DOHH2 (cell line): ENCODE data around the gene BRD2.

Source experiments
- H3F3A ChIP-seq: fragments of 200-600 bp; sonication (generic), shearing (Covaris generic); 2 replicates; pipeline ENCODE4 v1.6.0; 2016; ENCODE audit warnings: antibody characterized with exemption, mild to moderate bottlenecking; ENCODE audit not compliant: control insufficient read depth, insufficient read depth
- H3K27ac ChIP-seq: fragments of 200-600 bp; sonication (generic); 2 replicates; pipeline ENCODE4 v1.5.1; 2014; ENCODE audit warnings: low read depth, mild to moderate bottlenecking, low read length, moderate library complexity
- H3K27me3 ChIP-seq: fragments of 200-600 bp; sonication (generic); 2 replicates; pipeline ENCODE4 v1.6.1; 2014; ENCODE audit warnings: mild to moderate bottlenecking, low read length, mixed read lengths; ENCODE audit not compliant: control insufficient read depth
- H3K36me3 ChIP-seq: fragments of 200-600 bp; sonication (generic); 2 replicates; pipeline ENCODE4 v1.6.1; 2014; ENCODE audit warnings: mild to moderate bottlenecking, low read length, moderate library complexity, mixed read lengths; ENCODE audit not compliant: control insufficient read depth
- H3K4me1 ChIP-seq: fragments of 200-600 bp; sonication (generic); 2 replicates; pipeline ENCODE4 v1.6.1; 2014; ENCODE audit warnings: mild to moderate bottlenecking, low read length, mixed read lengths; ENCODE audit not compliant: control insufficient read depth
- H3K4me2 ChIP-seq: fragments of 200-600 bp; sonication (generic); 2 replicates; pipeline ENCODE4 v1.6.0; 2014; ENCODE audit warnings: mild to moderate bottlenecking, low read length, moderate library complexity
- H3K4me3 ChIP-seq: fragments of 200-600 bp; sonication (generic); 2 replicates; pipeline ENCODE4 v1.5.1; 2014; ENCODE audit warnings: mild to moderate bottlenecking, low read length, mixed read lengths
- H3K79me2 ChIP-seq: fragments of 200-600 bp; sonication (generic); 2 replicates; pipeline ENCODE4 v1.6.1; 2014; ENCODE audit warnings: mild to moderate bottlenecking, low read length, mixed read lengths; ENCODE audit not compliant: control insufficient read depth
- H3K9me2 ChIP-seq: fragments of 200-600 bp; sonication (generic); replicated peaks from 2 replicates; pipeline ENCODE4 v1.6.1; 2014; ENCODE audit warnings: mild to moderate bottlenecking, low read length, mixed read lengths; ENCODE audit not compliant: control insufficient read depth
- H3K9me3 ChIP-seq: fragments of 200-600 bp; sonication (generic); 2 replicates; pipeline ENCODE4 v1.6.1; 2014; ENCODE audit warnings: antibody characterized with exemption, low read length, mixed read lengths; ENCODE audit not compliant: control insufficient read depth, insufficient read depth
- H4K20me1 ChIP-seq: fragments of 200-600 bp; sonication (generic); 2 replicates; pipeline ENCODE4 v1.6.0; 2014; ENCODE audit warnings: low read depth, mild to moderate bottlenecking, antibody characterized with exemption, low read length, moderate library complexity; ENCODE audit not compliant: control insufficient read depth, insufficient read depth
- CTCF ChIP-seq: fragments of 200-600 bp; sonication (generic); IDR thresholded peaks from one replicate; pipeline ENCODE4 v1.5.1; 2014; ENCODE audit warnings: antibody characterized with exemption, mild to moderate bottlenecking, low read depth, low read length; ENCODE audit not compliant: poor library complexity, severe bottlenecking
- EZH2phosphoT487 ChIP-seq: fragments of 200-600 bp; sonication (generic); IDR thresholded peaks from 2 replicates; pipeline ENCODE4 v1.6.1; 2017; ENCODE audit warnings: borderline replicate concordance, mild to moderate bottlenecking, antibody characterized with exemption, low read length, moderate library complexity, mixed read lengths

The BRD2 gene

GRCh38 chr6:32950449-32950848 is 17.9 kb upstream of the BRD2 start:
- H3K4me1 ChIP-seq: peaks cover 93% of the 10 kb centered on the region
- peak overlapping the region; percentile 86 for H3K4me3 ChIP-seq
- H4K20me1 ChIP-seq: no peaks in the 10 kb centered on the region
- H3K4me2 ChIP-seq: peak overlapping the region; percentile 90
- H3F3A ChIP-seq: peaks cover 40% of the 10 kb centered on the region
- H3K27me3 ChIP-seq: no peaks in the 10 kb centered on the region
- TF ChIP-seq CTCF (no peak), EZH2phosphoT487 (no peak)
- H3K9me3 ChIP-seq: peaks cover 8% of the 10 kb centered on the region; the same call in 1 of the 2 replicates
- peak overlapping the region; percentile 27 for H3K27ac ChIP-seq
- H3K36me3 ChIP-seq: peaks cover 38% of the 10 kb centered on the region
- peaks cover 57% of the 10 kb centered on the region for H3K79me2 ChIP-seq
- H3K9me2 ChIP-seq: no peaks in the 10 kb centered on the region

- peak within 1 kb of the TSS; percentile 86 for H3K4me3 ChIP-seq
- no peaks in the 10 kb centered on the region for H3K9me2 ChIP-seq
- peak within 1 kb of the TSS; percentile 84 for H3K27ac ChIP-seq
- H3K4me2 ChIP-seq: peak within 1 kb of the TSS; percentile 90
- H3K27me3 ChIP-seq: no peaks in the 10 kb centered on the region
- peaks cover 50% of the 10 kb centered on the region for H3K79me2 ChIP-seq
- H3K36me3 ChIP-seq: peaks cover 24% of the 10 kb centered on the region
- peak; percentile 94 for TF ChIP-seq CTCF
- no peak for TF ChIP-seq EZH2phosphoT487
- H3K4me1 ChIP-seq: peaks cover 84% of the 10 kb centered on the region
- H3K9me3 ChIP-seq: no peaks in the 10 kb centered on the region
- no peaks in the 10 kb centered on the region for H4K20me1 ChIP-seq
- H3F3A ChIP-seq: peaks cover 25% of the 10 kb centered on the region
These were observed 15.3 kb upstream of the BRD2 start, which contains the start of gene HLA-DMA for GRCh38 chr6:32952817-32953739. TSS of gene HLA-DMA (minus strand) at chr6:32953097. CDS start at chr6:32953036, 61 bp downstream.

GRCh38 chr6:32953775-32954174 is 14.6 kb upstream of the BRD2 start:
- Histone ChIP-seq H4K20me1 (no peaks in the 10 kb centered on the region), H3K27ac (peak overlapping the region; percentile 84), H3K9me2 (no peaks in the 10 kb centered on the region), H3K4me2 (peak overlapping the region; percentile 90), H3F3A (peaks cover 26% of the 10 kb centered on the region), H3K36me3 (peaks cover 18% of the 10 kb centered on the region), H3K4me3 (peak overlapping the region; percentile 86), H3K27me3 (no peaks in the 10 kb centered on the region), H3K9me3 (no peaks in the 10 kb centered on the region), H3K79me2 (peaks cover 45% of the 10 kb centered on the region), H3K4me1 (peaks cover 81% of the 10 kb centered on the region)
- no peak for TF ChIP-seq CTCF
- no peak for TF ChIP-seq EZH2phosphoT487
